ENCODE data around the gene MIEN1.
"Not testable (repeated sequence)": the region's sequence is repeated elsewhere in the genome, so short reads cannot be mapped to it uniquely, and the experiment has no call there.

The MIEN1 gene

GRCh38 chr17:39755554-39756379 lies 25.4 kb upstream of the MIEN1 start:
- peak; percentile 33 for DNase-seq

- DNase-seq: no peak
Measured at GRCh38 chr17:39754958-39755553, 24.7 kb upstream of the MIEN1 start.

GRCh38 chr17:39754161-39754957 lies 24.0 kb upstream of the MIEN1 start:
- peak; percentile 86 for DNase-seq

GRCh38 chr17:39753514-39754160 lies 23.3 kb upstream of the MIEN1 start:
- peak; percentile 82 for DNase-seq

- no peak for DNase-seq
Measured at GRCh38 chr17:39752241-39752881, 22.0 kb upstream of the MIEN1 start.

GRCh38 chr17:39751637-39752036 lies 21.3 kb upstream of the MIEN1 start:
- DNase-seq: no peak

GRCh38 chr17:39751016-39751543 lies 20.7 kb upstream of the MIEN1 start:
- no peak for DNase-seq

GRCh38 chr17:39750131-39751015 lies 20.0 kb upstream of the MIEN1 start:
- DNase-seq: no peak

- DNase-seq: not testable (repeated sequence)
Measured at GRCh38 chr17:39748444-39749034, 18.2 kb upstream of the MIEN1 start.

GRCh38 chr17:39747745-39748144 lies 17.4 kb upstream of the MIEN1 start:
- no peak for DNase-seq

GRCh38 chr17:39746145-39746461 lies 15.8 kb upstream of the MIEN1 start:
- no peak for DNase-seq

- DNase-seq: no peak
Measured at GRCh38 chr17:39745335-39746144, 15.2 kb upstream of the MIEN1 start.

GRCh38 chr17:39744836-39745215 lies 14.5 kb upstream of the MIEN1 start:
- DNase-seq: no peak

GRCh38 chr17:39744075-39744835 lies 13.9 kb upstream of the MIEN1 start:
- DNase-seq: no peak

GRCh38 chr17:39742856-39743436 lies 12.6 kb upstream of the MIEN1 start:
- DNase-seq: no peak

GRCh38 chr17:39742126-39742855 lies 12.0 kb upstream of the MIEN1 start:
- DNase-seq: no peak

GRCh38 chr17:39740357-39741111 lies 10.2 kb upstream of the MIEN1 start:
- DNase-seq: no peak
